ENCODE data around the gene GNG4. TPM values are rescaled to one million over a fixed set of nuclear protein-coding genes. Genes with fewer than 3 reads are reported as not detected.

GNG4 gene
- total and polyA plus RNA-seq, 4 donors: 0.11 to 0.57 (median 0.21) TPM; not detected in 1

- Histone ChIP-seq H3K9me3 (ENCODE audit: control insufficient read depth in 4 of 4, insufficient read depth in 3 of 4, low read length in 3 of 4) (peaks cover 0 to 2% (median 0%) of the 10 kb centered on the region in 4 donors), H3K27me3 (ENCODE audit: control insufficient read depth in 3 of 3, insufficient read depth in 3 of 3, low read length in 2 of 3) (no peaks in the 10 kb centered on the region), H3K9ac (ENCODE audit: insufficient read depth in 1 of 2, low read length in 2 of 2) (no peak overlapping the region), H3K36me3 (ENCODE audit: control insufficient read depth in 4 of 4, insufficient read depth in 4 of 4, low read length in 4 of 4) (no peaks in the 10 kb centered on the region), H3K27ac (ENCODE audit: low read depth in 1 of 2, low read length in 1 of 2) (no peak overlapping the region), H3K4me3 (no peak overlapping the region), H3K4me1 (ENCODE audit: control insufficient read depth in 5 of 5, insufficient read depth in 5 of 5, low read length in 5 of 5) (no peaks in the 10 kb centered on the region)
- DNase-seq: peak in 2 of 3 donors; percentile 8 to 25
- TF ChIP-seq CTCF (IDR thresholded peaks at IDR 0.05; ENCODE audit: control extremely low read depth, extremely low read depth): no peak
- no peak for ATAC-seq (ENCODE audit: insufficient read depth, low FRiP score)
- 78 to 80% methylated on average over 4 of the region's 4 CpGs for WGBS, 2 donors
These were observed 122.3 kb downstream of the GNG4 start for GRCh38 chr1:235527196-235527814.

- WGBS, 2 donors: 48 to 58% methylated on average over 4 of the region's 4 CpGs
- H3K9ac ChIP-seq (ENCODE audit: insufficient read depth in 1 of 2, low read length in 2 of 2): no peak overlapping the region
- no peaks in the 10 kb centered on the region for H3K9me3 ChIP-seq (ENCODE audit: control insufficient read depth in 4 of 4, insufficient read depth in 3 of 4, low read length in 3 of 4)
- no peak overlapping the region for H3K4me3 ChIP-seq
- no peaks in the 10 kb centered on the region for H3K4me1 ChIP-seq (ENCODE audit: control insufficient read depth in 5 of 5, insufficient read depth in 5 of 5, low read length in 5 of 5)
- DNase-seq (peak in 1 of 3 donors; percentile 23), ATAC-seq (ENCODE audit: insufficient read depth, low FRiP score) (no peak)
- H3K27ac ChIP-seq (ENCODE audit: low read depth in 1 of 2, low read length in 1 of 2): no peak overlapping the region
- TF ChIP-seq CTCF (IDR thresholded peaks at IDR 0.05; ENCODE audit: control extremely low read depth, extremely low read depth): no peak
- no peaks in the 10 kb centered on the region for H3K27me3 ChIP-seq (ENCODE audit: control insufficient read depth in 3 of 3, insufficient read depth in 3 of 3, low read length in 2 of 3)
- no peaks in the 10 kb centered on the region for H3K36me3 ChIP-seq (ENCODE audit: control insufficient read depth in 4 of 4, insufficient read depth in 4 of 4, low read length in 4 of 4)
These were observed 124.3 kb downstream of the GNG4 start for GRCh38 chr1:235525314-235525713.

DNA sequence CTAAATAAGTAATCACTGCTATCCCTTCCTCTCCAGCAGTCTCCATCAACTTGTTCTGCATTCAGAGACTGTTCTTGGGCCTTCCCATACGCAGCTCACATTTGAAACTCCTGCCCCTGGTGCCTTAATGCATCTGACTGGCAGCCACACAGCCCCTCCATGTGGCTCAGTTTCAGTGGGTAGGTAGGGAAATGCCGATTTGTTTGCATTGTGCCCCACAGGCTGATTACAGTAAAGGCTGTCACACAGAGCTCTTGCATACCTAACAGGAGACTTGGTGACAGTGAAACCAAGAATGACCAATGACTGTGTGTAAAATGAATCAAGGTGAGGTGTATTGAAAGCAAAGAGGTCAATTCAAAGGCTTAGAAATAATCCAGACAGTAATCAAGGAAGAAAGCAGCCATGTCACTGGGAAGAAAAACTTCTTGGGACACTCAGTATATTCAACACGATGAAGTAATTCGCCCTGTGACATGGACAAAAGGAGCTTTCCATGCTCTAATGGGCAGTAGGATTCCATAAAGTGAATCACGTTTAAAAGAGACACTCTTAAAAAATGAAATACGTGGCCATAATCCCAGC, 132.6 kb downstream of the GNG4 start:
- TF ChIP-seq CTCF (IDR thresholded peaks at IDR 0.05; ENCODE audit: control extremely low read depth, extremely low read depth): no peak
- no peak for ATAC-seq (ENCODE audit: insufficient read depth, low FRiP score)
- 83 to 88% methylated on average over 6 of the region's 6 CpGs for WGBS, 2 donors
- H3K9me3 ChIP-seq (ENCODE audit: control insufficient read depth in 4 of 4, insufficient read depth in 3 of 4, low read length in 3 of 4): no peaks in the 10 kb centered on the region
- H3K36me3 ChIP-seq (ENCODE audit: control insufficient read depth in 4 of 4, insufficient read depth in 4 of 4, low read length in 4 of 4): no peaks in the 10 kb centered on the region
- no peak overlapping the region for H3K9ac ChIP-seq (ENCODE audit: insufficient read depth in 1 of 2, low read length in 2 of 2)
- no peak overlapping the region for H3K27ac ChIP-seq (ENCODE audit: low read depth in 1 of 2, low read length in 1 of 2)
- H3K4me1 ChIP-seq (ENCODE audit: control insufficient read depth in 5 of 5, insufficient read depth in 5 of 5, low read length in 5 of 5): no peaks in the 10 kb centered on the region
- H3K27me3 ChIP-seq (ENCODE audit: control insufficient read depth in 3 of 3, insufficient read depth in 3 of 3, low read length in 2 of 3): no peaks in the 10 kb centered on the region
- H3K4me3 ChIP-seq: no peak overlapping the region
- DNase-seq: no peak

Data from lung (tissue), 12 donors.